ENCODE results near the gene CTSW. TPM values are rescaled to one million over a fixed set of nuclear protein-coding genes. Genes with fewer than 3 reads are reported as not detected.
A peak's percentile ranks its signal among the peaks of the same experiment; 100 is the strongest.

Gene CTSW
- total RNA-seq, 4 donors from 2014 or later: 0.62 to 3.6 TPM; not detected in 2

DNA sequence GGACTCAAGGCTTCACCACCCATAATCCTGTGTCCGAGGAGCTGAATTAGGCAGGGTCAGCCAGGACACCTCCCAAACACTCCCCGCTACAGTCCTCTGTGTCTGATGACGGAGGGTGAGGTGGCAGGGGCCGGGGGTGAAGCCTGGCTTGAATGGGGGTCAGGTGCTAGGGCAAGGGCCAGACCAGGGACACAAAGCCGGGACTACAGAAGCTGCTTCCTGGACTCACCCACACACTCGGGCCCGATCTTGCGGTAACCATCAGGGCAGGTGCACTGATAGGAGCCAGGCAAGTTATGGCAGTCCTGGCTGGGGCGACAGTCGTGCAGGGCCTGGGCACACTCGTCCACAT, 9.4 kb upstream of the CTSW start:
- intact Hi-C loops (cut with DNase I; ENCODE audit: low total_unique reads): no loop called here
- TF ChIP-seq POLR2A (IDR thresholded peaks at IDR 0.05): no peak
- TF ChIP-seq, protein P1, sequence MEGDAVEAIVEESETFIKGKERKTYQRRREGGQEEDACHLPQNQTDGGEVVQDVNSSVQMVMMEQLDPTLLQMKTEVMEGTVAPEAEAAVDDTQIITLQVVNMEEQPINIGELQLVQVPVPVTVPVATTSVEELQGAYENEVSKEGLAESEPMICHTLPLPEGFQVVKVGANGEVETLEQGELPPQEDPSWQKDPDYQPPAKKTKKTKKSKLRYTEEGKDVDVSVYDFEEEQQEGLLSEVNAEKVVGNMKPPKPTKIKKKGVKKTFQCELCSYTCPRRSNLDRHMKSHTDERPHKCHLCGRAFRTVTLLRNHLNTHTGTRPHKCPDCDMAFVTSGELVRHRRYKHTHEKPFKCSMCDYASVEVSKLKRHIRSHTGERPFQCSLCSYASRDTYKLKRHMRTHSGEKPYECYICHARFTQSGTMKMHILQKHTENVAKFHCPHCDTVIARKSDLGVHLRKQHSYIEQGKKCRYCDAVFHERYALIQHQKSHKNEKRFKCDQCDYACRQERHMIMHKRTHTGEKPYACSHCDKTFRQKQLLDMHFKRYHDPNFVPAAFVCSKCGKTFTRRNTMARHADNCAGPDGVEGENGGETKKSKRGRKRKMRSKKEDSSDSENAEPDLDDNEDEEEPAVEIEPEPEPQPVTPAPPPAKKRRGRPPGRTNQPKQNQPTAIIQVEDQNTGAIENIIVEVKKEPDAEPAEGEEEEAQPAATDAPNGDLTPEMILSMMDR (IDR thresholded peaks at IDR 0.05): no peak
- peaks cover 0 to 8% of the 10 kb centered on the region in 2 donors for H3K4me1 ChIP-seq

DNA sequence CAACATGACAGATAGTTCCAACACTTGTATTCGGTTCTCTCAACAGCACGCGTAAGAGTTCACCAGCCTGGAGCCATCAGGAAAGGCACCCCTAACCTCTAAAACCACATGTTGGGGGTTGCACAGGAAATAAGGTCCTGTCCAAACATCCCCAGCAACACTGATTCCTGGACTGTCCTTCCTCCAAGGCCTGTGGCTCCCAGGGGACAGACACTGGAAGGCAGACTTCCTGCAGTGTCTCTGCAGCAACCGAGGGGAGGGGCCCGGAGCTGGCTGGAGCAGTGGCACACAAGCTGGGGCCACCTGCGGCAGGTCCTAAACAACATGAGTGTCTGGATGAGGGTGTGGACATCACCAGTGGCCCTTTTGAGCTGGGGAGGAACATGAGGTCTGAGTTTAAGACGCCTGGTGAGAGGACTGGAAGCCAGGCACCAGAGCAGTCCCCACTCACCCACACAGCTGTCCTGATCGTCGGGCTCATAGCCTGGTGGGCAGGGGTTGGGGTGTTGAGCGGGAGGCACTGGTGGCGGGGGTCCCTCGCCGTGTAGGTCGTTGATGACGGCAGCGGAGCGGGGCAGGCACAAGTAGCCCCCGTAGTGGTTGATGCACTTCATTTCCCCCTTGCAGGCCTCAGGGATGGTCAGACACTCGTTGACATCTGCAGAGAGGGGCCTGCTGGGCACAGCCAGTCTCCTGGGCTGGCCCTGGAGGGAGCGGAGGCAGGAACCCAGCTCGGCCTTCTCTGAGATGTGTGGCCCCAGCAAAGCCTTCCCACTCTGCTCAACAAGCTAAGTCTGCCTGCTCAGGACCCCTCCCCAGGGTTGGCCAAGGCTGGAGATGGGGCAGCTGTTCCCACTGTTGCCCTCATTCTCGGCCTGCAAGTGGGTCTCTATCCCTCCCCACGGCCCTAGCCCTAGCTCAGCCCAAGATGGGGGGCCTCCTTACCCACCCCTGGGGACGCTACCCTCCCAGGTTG, 8.6 kb upstream of the CTSW start:
- Histone ChIP-seq H3K9me3 (no peaks in the 10 kb centered on the region), H3K27me3 (no peaks in the 10 kb centered on the region), H3K36me3 (no peaks in the 10 kb centered on the region), H3K27ac (peak overlapping the region; percentile 84 to 96), H3K4me3 (no peak overlapping the region), H3K4me1 (peaks cover 0 to 8% of the 10 kb centered on the region in 2 donors)
- TF ChIP-seq, protein P1 (IDR thresholded peaks at IDR 0.05): no peak
- TF ChIP-seq POLR2A (IDR thresholded peaks at IDR 0.05): no peak
- no peak for DNase-seq
- intact Hi-C loops (cut with DNase I; ENCODE audit: low total_unique reads): no loop called here

More for the DNA sequence above, 9.4 kb upstream of the CTSW start:
- H3K9me3 ChIP-seq: no peaks in the 10 kb centered on the region
- no peak overlapping the region for H3K27ac ChIP-seq
- H3K36me3 ChIP-seq: no peaks in the 10 kb centered on the region
- H3K27me3 ChIP-seq: no peaks in the 10 kb centered on the region
- no peak for DNase-seq
- H3K4me3 ChIP-seq: no peak overlapping the region

DNA sequence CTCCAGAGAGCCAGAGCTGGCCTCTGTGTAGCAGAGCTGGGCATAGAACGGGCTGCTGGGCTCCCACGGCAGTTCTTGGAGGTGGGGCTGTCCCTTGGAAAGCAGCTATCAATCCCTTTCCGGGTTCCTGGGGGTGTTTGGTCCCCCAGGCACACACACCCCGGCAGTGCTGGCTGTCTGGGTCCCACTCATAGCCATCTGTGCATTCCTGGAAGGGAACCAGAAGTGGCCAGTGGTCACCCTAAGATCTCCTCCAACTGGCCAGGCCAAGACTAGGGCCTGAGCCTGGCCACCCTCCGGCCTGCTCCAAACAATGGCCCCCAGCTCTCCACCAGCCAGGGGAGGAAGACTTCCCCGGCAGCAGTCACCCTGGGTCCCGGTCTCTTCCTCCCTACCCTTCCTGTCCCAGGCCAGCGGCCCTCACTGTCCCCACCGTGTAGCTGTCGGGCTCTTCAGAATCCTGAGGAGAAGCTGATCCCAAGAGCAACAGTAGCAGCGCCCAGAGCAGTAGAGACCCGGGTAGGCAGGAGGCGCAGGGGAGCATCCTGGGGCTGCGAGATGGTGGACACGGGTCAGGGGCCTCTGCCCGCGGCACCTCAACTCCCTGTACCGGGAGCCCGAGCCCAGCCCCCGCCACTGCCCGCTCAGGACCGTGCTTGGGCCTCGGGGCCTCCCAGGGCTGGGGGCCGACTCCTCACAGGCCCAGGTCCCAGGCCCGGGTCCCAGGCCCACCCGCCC, 7.7 kb upstream of the CTSW start:
- Histone ChIP-seq H3K27me3 (no peaks in the 10 kb centered on the region), H3K36me3 (no peaks in the 10 kb centered on the region), H3K27ac (peak overlapping the region; percentile 84 to 96), H3K9me3 (no peaks in the 10 kb centered on the region), H3K4me1 (peaks cover 0 to 8% of the 10 kb centered on the region in 2 donors), H3K4me3 (peak overlapping the region; percentile 46 to 73)
- TF ChIP-seq POLR2A (IDR thresholded peaks at IDR 0.05): no peak
- TF ChIP-seq, protein P1 (IDR thresholded peaks at IDR 0.05): no peak
- intact Hi-C loops (cut with DNase I; ENCODE audit: low total_unique reads): no loop called here
- DNase-seq: peak in 1 of 2 donors; percentile 48

DNA sequence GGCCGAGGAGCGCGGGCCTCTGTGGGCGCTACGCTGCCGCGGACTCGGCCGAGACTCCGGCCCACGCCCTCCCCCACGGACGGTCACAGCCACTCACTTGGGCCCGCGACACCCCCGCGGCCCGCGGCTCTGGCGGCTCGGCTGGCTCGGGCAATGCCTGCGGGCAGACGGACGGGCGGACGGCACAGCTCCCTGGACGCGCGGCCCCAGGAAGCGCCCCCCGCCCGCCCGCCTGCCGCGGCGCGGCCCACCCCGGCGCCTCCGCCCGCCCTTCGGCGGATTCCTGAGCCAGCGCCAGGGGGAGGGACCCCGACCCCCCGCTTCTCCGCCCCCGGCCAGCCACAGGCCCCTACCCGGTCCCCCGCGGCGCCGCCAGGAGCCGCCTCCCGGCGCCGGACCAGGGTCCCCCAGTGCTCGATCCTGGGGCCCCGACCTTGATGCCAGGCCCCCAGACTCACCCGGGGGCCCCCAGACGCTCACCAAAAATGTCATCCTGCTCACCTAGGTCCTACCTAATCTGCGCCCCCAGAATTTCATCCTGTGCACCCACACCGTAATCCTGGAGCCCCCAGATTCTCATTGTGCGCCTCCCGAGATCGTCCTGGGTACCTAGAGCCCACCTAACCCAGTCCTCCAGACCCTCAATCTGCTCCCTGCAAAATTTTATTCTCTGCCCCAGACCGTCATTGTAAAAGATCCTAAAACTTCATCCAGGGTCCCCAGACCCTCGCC, 6.9 kb upstream of the CTSW start, which contains the start of gene EFEMP2:
EFEMP2 (minus strand) TSS at position 215 of the 732 bp plus-strand sequence. CDS start 446 bp downstream, outside the sequence.
- Histone ChIP-seq H3K9me3 (no peaks in the 10 kb centered on the region), H3K4me1 (peaks cover 0 to 8% of the 10 kb centered on the region in 2 donors), H3K36me3 (no peaks in the 10 kb centered on the region), H3K27ac (peak within 1 kb of the TSS; percentile 84 to 96), H3K27me3 (no peaks in the 10 kb centered on the region), H3K4me3 (peak within 1 kb of the TSS; percentile 46 to 73)
- TF ChIP-seq POLR2A (IDR thresholded peaks at IDR 0.05): peak in 1 of 2 donors; percentile 53
- TF ChIP-seq, protein P1 (IDR thresholded peaks at IDR 0.05): no peak
- DNase-seq: peak; percentile 62 to 81
- intact Hi-C loops (cut with DNase I; ENCODE audit: low total_unique reads): no loop called here
